Spleen (tissue), 7 donors: ENCODE results near the gene SPATA31A3.
"Not testable (repeated sequence)": the region's sequence is repeated elsewhere in the genome, so short reads cannot be mapped to it uniquely, and the experiment has no call there.

Experiments used
- POLR2A ChIP-seq, 3 donors: fragments of 450-650 bp; IDR thresholded peaks; one replicate each; pipeline ENCODE4 v1.5.1; 2017; ENCODE audit warnings: antibody characterized with exemption in 3 of 3, mild to moderate bottlenecking in 1 of 3
- TF ChIP-seq, protein P1 (sequence below), 11 experiments: fragments of 200-600 bp in 7 of 11; fragments of 450-650 bp in 4 of 11; sonication (generic) in 4 of 11; IDR thresholded peaks in 8 of 11; conservative IDR thresholded peaks in 3 of 11; 1 replicate in 7 of 11; 2 replicates in 4 of 11; pipeline versions ENCODE4 v1.4.0 to v1.8.0; 2016 to 2021; ENCODE audit warnings: antibody characterized with exemption in 11 of 11, inconsistent platforms in 4 of 11, mild to moderate bottlenecking in 1 of 11
- donor health status: DM: no; HTN: no; CAD: no; lungs with moderate emphysema.
- donor health status: DM: no; HTN: no; CAD: no.
- donor health status: DM: no; HTN: no; CAD: no.

DNA sequence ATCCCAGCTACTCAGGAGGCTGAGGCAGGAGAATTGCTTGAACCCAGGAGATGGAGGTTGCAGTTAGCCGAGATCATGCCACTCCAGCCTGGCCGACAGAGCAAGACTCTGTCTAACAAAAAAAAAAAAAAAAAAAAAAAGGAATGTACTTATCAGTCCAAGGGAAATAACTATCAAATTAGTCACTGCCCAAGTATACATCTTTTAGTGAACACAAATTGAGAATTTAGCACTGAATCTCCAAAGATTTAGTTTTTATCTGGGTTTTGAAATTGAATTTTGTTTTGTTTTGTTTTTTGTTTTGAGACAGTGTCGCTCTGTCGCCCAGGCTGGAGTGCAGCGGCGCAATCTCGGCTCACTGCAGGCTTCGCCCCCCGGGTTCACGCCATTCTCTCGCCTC, 39.8 kb downstream of the SPATA31A3 start:
- TF ChIP-seq, protein P1, sequence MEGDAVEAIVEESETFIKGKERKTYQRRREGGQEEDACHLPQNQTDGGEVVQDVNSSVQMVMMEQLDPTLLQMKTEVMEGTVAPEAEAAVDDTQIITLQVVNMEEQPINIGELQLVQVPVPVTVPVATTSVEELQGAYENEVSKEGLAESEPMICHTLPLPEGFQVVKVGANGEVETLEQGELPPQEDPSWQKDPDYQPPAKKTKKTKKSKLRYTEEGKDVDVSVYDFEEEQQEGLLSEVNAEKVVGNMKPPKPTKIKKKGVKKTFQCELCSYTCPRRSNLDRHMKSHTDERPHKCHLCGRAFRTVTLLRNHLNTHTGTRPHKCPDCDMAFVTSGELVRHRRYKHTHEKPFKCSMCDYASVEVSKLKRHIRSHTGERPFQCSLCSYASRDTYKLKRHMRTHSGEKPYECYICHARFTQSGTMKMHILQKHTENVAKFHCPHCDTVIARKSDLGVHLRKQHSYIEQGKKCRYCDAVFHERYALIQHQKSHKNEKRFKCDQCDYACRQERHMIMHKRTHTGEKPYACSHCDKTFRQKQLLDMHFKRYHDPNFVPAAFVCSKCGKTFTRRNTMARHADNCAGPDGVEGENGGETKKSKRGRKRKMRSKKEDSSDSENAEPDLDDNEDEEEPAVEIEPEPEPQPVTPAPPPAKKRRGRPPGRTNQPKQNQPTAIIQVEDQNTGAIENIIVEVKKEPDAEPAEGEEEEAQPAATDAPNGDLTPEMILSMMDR (IDR thresholded peaks at IDR 0.05 in 8 of 11, conservative IDR thresholded peaks at IDR 0.05 in 3 of 11) = not testable (repeated sequence)
- TF ChIP-seq POLR2A (IDR thresholded peaks at IDR 0.05) = not testable (repeated sequence)
